GM23338 (cell line): ENCODE data around the gene LYSMD1. TPM values are rescaled to one million over a fixed set of nuclear protein-coding genes. Genes with fewer than 3 reads are reported as not detected.

ENCODE experiments used
- ATAC-seq: fragments of 200-7000 bp; cut with Tn5 transposase; 3 replicates; pipeline ENCODE4 v1.9.1; 2020
- DNase-seq: peaks from one replicate; pipeline ENCODE4 v3.0.0-alpha.2; 2015; ENCODE audit warnings: low spot score
- H2AFZ ChIP-seq: fragments of 200-600 bp; sonication (generic); 2 replicates; pipeline ENCODE4 v1.8.0; 2016; ENCODE audit warnings: antibody characterized with exemption, mild to moderate bottlenecking, moderate library complexity
- H3F3A ChIP-seq: fragments of 200-600 bp; sonication (generic); replicated peaks from 2 replicates; pipeline ENCODE4 v1.8.0; 2017; ENCODE audit warnings: antibody characterized with exemption, mixed run types, low read depth
- H3K27ac ChIP-seq: fragments of 200-600 bp; sonication (generic); 2 replicates; pipeline ENCODE4 v1.6.1; 2016; ENCODE audit warnings: low read depth
- H3K27me3 ChIP-seq: fragments of 200-600 bp; sonication (generic); 2 replicates; pipeline ENCODE4 v1.8.0; 2016; ENCODE audit warnings: mild to moderate bottlenecking, mixed run types, moderate library complexity; ENCODE audit not compliant: insufficient read depth
- H3K36me3 ChIP-seq: fragments of 200-600 bp; sonication (generic); 2 replicates; pipeline ENCODE4 v1.8.0; 2016; ENCODE audit warnings: mild to moderate bottlenecking; ENCODE audit not compliant: insufficient read depth
- H3K4me1 ChIP-seq: fragments of 200-600 bp; sonication (generic); 2 replicates; pipeline ENCODE4 v1.8.0; 2016; ENCODE audit warnings: mild to moderate bottlenecking, moderate library complexity; ENCODE audit not compliant: insufficient read depth
- H3K4me2 ChIP-seq: fragments of 200-600 bp; sonication (generic); 2 replicates; pipeline ENCODE4 v1.7.1; 2017; ENCODE audit warnings: mixed run types
- H3K4me3 ChIP-seq: fragments of 200-600 bp; sonication (generic); 2 replicates; pipeline ENCODE4 v1.6.1; 2016; ENCODE audit warnings: mixed run types
- H3K79me2 ChIP-seq: fragments of 200-600 bp; sonication (generic); replicated peaks from 2 replicates; pipeline ENCODE4 v1.8.0; 2017; ENCODE audit warnings: mild to moderate bottlenecking; ENCODE audit not compliant: insufficient read depth
- H3K9me2 ChIP-seq: fragments of 200-600 bp; sonication (generic); 2 replicates; pipeline ENCODE4 v1.8.0; 2017; ENCODE audit not compliant: insufficient read depth
- H4K20me1 ChIP-seq: fragments of 200-600 bp; sonication (generic); replicated peaks from 2 replicates; pipeline ENCODE4 v1.8.0; 2017; ENCODE audit warnings: mild to moderate bottlenecking; ENCODE audit not compliant: insufficient read depth
- H3K27ac Mint-ChIP-seq: 2 replicates; pipeline ENCODE4 v1.8.0; 2020; ENCODE audit warnings: inconsistent platforms, mild to moderate bottlenecking, moderate library complexity, mixed read lengths
- H3K27me3 Mint-ChIP-seq: 3 replicates; pipeline ENCODE4 v1.8.0; 2022; ENCODE audit warnings: low read depth, mild to moderate bottlenecking, moderate library complexity, mixed read lengths, inconsistent platforms; ENCODE audit not compliant: insufficient read depth, poor library complexity
- H3K36me3 Mint-ChIP-seq: 3 replicates; pipeline ENCODE4 v1.8.0; 2021; ENCODE audit warnings: low read depth, mild to moderate bottlenecking, inconsistent platforms, moderate library complexity, mixed read lengths
- H3K4me1 Mint-ChIP-seq: 3 replicates; pipeline ENCODE4 v1.8.0; 2020; ENCODE audit warnings: mild to moderate bottlenecking, inconsistent platforms, mixed read lengths
- H3K4me3 Mint-ChIP-seq: 3 replicates; pipeline ENCODE4 v1.8.0; 2021; ENCODE audit warnings: moderate library complexity, mild to moderate bottlenecking, inconsistent platforms, mixed read lengths
- H3K9me3 Mint-ChIP-seq: 3 replicates; pipeline ENCODE4 v1.8.0; 2020; ENCODE audit warnings: moderate library complexity, mild to moderate bottlenecking, inconsistent platforms, mixed read lengths
- CREB1 ChIP-seq: fragments of 250-450 bp; sonication (Bioruptor Pico); IDR thresholded peaks from 2 replicates; pipeline ENCODE4 v1.5.0; 2020; ENCODE audit warnings: low read depth, mild to moderate bottlenecking, moderate library complexity
- CTCF ChIP-seq, 2 experiments: fragments of 200-600 bp in 1 of 2; sonication (generic) in 1 of 2; conservative IDR thresholded peaks; 2 replicates each; pipeline versions ENCODE4 v1.5.1 to v1.6.1; 2016 to 2017; ENCODE audit warnings: antibody characterized with exemption in 2 of 2, low read depth in 2 of 2, mild to moderate bottlenecking in 2 of 2, moderate library complexity in 1 of 2
- EZH2 ChIP-seq: fragments of 200-600 bp; sonication (generic); IDR thresholded peaks from one replicate; pipeline ENCODE4 v1.8.0; 2017; ENCODE audit warnings: antibody characterized with exemption, mild to moderate bottlenecking, low read depth; ENCODE audit not compliant: unreplicated experiment
- EZH2phosphoT487 ChIP-seq: fragments of 200-600 bp; sonication (generic); IDR thresholded peaks from one replicate; pipeline ENCODE4 v1.8.1; 2018; ENCODE audit warnings: antibody characterized with exemption; ENCODE audit not compliant: unreplicated experiment
- JUNB ChIP-seq: IDR thresholded peaks from one replicate; pipeline ENCODE4 v1.6.1; 2016; ENCODE audit warnings: antibody characterized with exemption; ENCODE audit not compliant: unreplicated experiment
- NANOG ChIP-seq: IDR thresholded peaks from 2 replicates; pipeline ENCODE4 v1.6.1; 2016; ENCODE audit warnings: antibody characterized with exemption, borderline replicate concordance
- POLR2AphosphoS5 ChIP-seq: IDR thresholded peaks from 2 replicates; pipeline ENCODE4 v1.6.1; 2016; ENCODE audit warnings: antibody characterized with exemption, low read depth
- REST ChIP-seq: IDR thresholded peaks from one replicate; pipeline ENCODE4 v1.6.1; 2018; ENCODE audit warnings: antibody characterized with exemption; ENCODE audit not compliant: unreplicated experiment
- STAT1 ChIP-seq: IDR thresholded peaks from one replicate; pipeline ENCODE4 v1.6.1; 2016; ENCODE audit warnings: antibody characterized with exemption; ENCODE audit not compliant: unreplicated experiment
- ZNF331 ChIP-seq: fragments of 250-450 bp; sonication (Bioruptor Pico); IDR thresholded peaks from 2 replicates; pipeline ENCODE4 v1.5.0; 2020; ENCODE audit warnings: low read depth, mild to moderate bottlenecking, moderate library complexity
- ZNF462 ChIP-seq: fragments of 250-450 bp; sonication (Bioruptor Pico); IDR thresholded peaks from 2 replicates; pipeline ENCODE4 v1.5.0; 2020; ENCODE audit warnings: mild to moderate bottlenecking, moderate library complexity
- polyA plus RNA-seq: library from polyadenylated mRNA; unstranded; fragments of >200 nt; fragmentation: Nextera tagmentation; extraction: Ambion mirVana; gene quantifications from 2 replicates; pipeline ENCODE4 v1.2.1, GENCODE V29; 2016
- total RNA-seq: library from RNA; depleted of rRNA; stranded (reverse); fragments of >200 nt; shearing (Covaris generic); gene quantifications from 2 replicates; pipeline ENCODE4 v1.2.3, GENCODE V29; 2014

Gene LYSMD1
- total and polyA plus RNA-seq, 2 experiments from 2014 or later: 3.6 to 6.4 TPM

GRCh38 chr1:151193856-151194255 is 28.2 kb upstream of the LYSMD1 start:
- no peak for TF ChIP-seq NANOG
- TF ChIP-seq EZH2phosphoT487: no peak
- DNase-seq (no peak), ATAC-seq (no peak)
- Histone ChIP-seq H3K27me3 (no peaks in the 10 kb centered on the region), H2AFZ (no peak overlapping the region), H4K20me1 (no peaks in the 10 kb centered on the region), H3K4me1 (peaks cover 6% of the 10 kb centered on the region), H3K4me3 (no peak overlapping the region), H3K27ac (no peak overlapping the region), H3K4me2 (no peak overlapping the region), H3K79me2 (peaks cover 15% of the 10 kb centered on the region), H3F3A (0 out of 2 replicates have a peak, but pooled peaks cover 12% of the 10 kb centered on the region), H3K36me3 (no peaks in the 10 kb centered on the region), H3K9me2 (no peaks in the 10 kb centered on the region)
- no peak overlapping the region for H3K27ac Mint-ChIP-seq
- peaks cover 4% of the 10 kb centered on the region for H3K36me3 Mint-ChIP-seq
- no peak overlapping the region for H3K4me3 Mint-ChIP-seq
- H3K27me3 Mint-ChIP-seq: peaks cover 14% of the 10 kb centered on the region
- peaks cover 12% of the 10 kb centered on the region; the same call in 2 of the 3 replicates for H3K4me1 Mint-ChIP-seq
- H3K9me3 Mint-ChIP-seq: no peaks in the 10 kb centered on the region

GRCh38 chr1:151193304-151193703 is 27.6 kb upstream of the LYSMD1 start:
- H3K4me3 Mint-ChIP-seq: no peak overlapping the region
- H3K36me3 ChIP-seq: no peaks in the 10 kb centered on the region
- H4K20me1 ChIP-seq: no peaks in the 10 kb centered on the region
- ATAC-seq (no peak), DNase-seq (no peak)
- H3K4me3 ChIP-seq: no peak overlapping the region
- H3K4me1 Mint-ChIP-seq: peaks cover 15% of the 10 kb centered on the region; the same call in 2 of the 3 replicates
- H3K27ac ChIP-seq: no peak overlapping the region
- H3K9me2 ChIP-seq: no peaks in the 10 kb centered on the region
- no peak overlapping the region for H3K4me2 ChIP-seq
- peaks cover 9% of the 10 kb centered on the region for H3K4me1 ChIP-seq
- H2AFZ ChIP-seq: no peak overlapping the region
- peaks cover 10% of the 10 kb centered on the region for H3K27me3 Mint-ChIP-seq
- no peaks in the 10 kb centered on the region for H3K9me3 Mint-ChIP-seq
- no peaks in the 10 kb centered on the region for H3K27me3 ChIP-seq
- H3K79me2 ChIP-seq: peaks cover 16% of the 10 kb centered on the region
- no peak overlapping the region for H3K27ac Mint-ChIP-seq
- H3F3A ChIP-seq: 0 out of 2 replicates have a peak, but pooled peaks cover 16% of the 10 kb centered on the region
- no peaks in the 10 kb centered on the region; the same call in 2 of the 3 replicates for H3K36me3 Mint-ChIP-seq
- no peak for TF ChIP-seq NANOG
- no peak for TF ChIP-seq POLR2AphosphoS5
- no peak for TF ChIP-seq STAT1
- no peak for TF ChIP-seq ZNF462 (CRISPR knock-in tag)
- no peak for TF ChIP-seq ZNF331 (CRISPR knock-in tag)
- no peak for TF ChIP-seq EZH2
- no peak for TF ChIP-seq CTCF (conservative IDR thresholded peaks at IDR 0.05; ENCODE audit: low read depth in 2 of 2)
- TF ChIP-seq CREB1 (CRISPR knock-in tag): no peak
- no peak for TF ChIP-seq EZH2phosphoT487
- no peak for TF ChIP-seq REST
- no peak for TF ChIP-seq JUNB
